Sigmoid colon (tissue), 4 donors: Measurements from ENCODE around the gene HSPG2.

Experiments used
- CTCF ChIP-seq, 4 experiments: fragments of 450-650 bp in 3 of 4; fragments of 200-600 bp in 1 of 4; IDR thresholded peaks; one replicate each; pipeline ENCODE4 v1.5.1; 2016 to 2019; ENCODE audit warnings: antibody characterized with exemption in 4 of 4, mild to moderate bottlenecking in 3 of 4, moderate library complexity in 2 of 4
- EP300 ChIP-seq, 4 donors: sonication (generic); formaldehyde crosslinking; IDR thresholded peaks; one replicate each; pipeline ENCODE4 v1.6.1; 2017; ENCODE audit warnings: antibody characterized with exemption in 4 of 4
- POLR2A ChIP-seq, 2 donors: fragments of 450-650 bp; IDR thresholded peaks; one replicate each; pipeline ENCODE4 v1.6.1; 2016; ENCODE audit warnings: antibody characterized with exemption in 2 of 2, mild to moderate bottlenecking in 2 of 2, moderate library complexity in 2 of 2
- POLR2AphosphoS5 ChIP-seq, 4 donors: sonication (generic); formaldehyde crosslinking; IDR thresholded peaks; one replicate each; pipeline ENCODE4 v1.6.1; 2017; ENCODE audit warnings: antibody characterized with exemption in 4 of 4

GRCh38 chr1:21899987-21900386 lies 37.1 kb downstream of the HSPG2 start:
- TF ChIP-seq CTCF (IDR thresholded peaks at IDR 0.05) (no peak), POLR2AphosphoS5 (IDR thresholded peaks at IDR 0.05) (peak in 3 of 4 donors; percentile 28 to 37 (median 29)), POLR2A (IDR thresholded peaks at IDR 0.05) (no peak), EP300 (IDR thresholded peaks at IDR 0.05) (no peak)
